HepG2 (cell line): Measurements from ENCODE around the gene ZNF584. TPM values are rescaled to one million over a fixed set of nuclear protein-coding genes. Genes with fewer than 3 reads are reported as not detected.

Experiments
- FOXA1 ChIP-seq, 2 experiments: fragments of 450-650 bp in 1 of 2; sonication (generic) in 1 of 2; formaldehyde crosslinking in 1 of 2; IDR thresholded peaks; 2 replicates each; pipeline versions ENCODE4 v1.4.0 to v1.6.1; 2016 to 2020; ENCODE audit warnings: missing genetic modification reagents in 1 of 2
- GMEB1 ChIP-seq: sonication (generic); formaldehyde crosslinking; IDR thresholded peaks from 2 replicates; pipeline ENCODE4 v1.5.1; 2020; ENCODE audit warnings: missing genetic modification reagents, mild to moderate bottlenecking, borderline replicate concordance
- JDP2 ChIP-seq: sonication (generic); formaldehyde crosslinking; IDR thresholded peaks from 2 replicates; pipeline ENCODE4 v1.8.1; 2022; ENCODE audit warnings: missing genetic modification reagents, borderline replicate concordance
- MLLT10 ChIP-seq: sonication (generic); formaldehyde crosslinking; IDR thresholded peaks from 2 replicates; pipeline ENCODE4 v1.4.0; 2020; ENCODE audit warnings: missing genetic modification reagents
- MLXIP ChIP-seq: sonication (generic); formaldehyde crosslinking; IDR thresholded peaks from 2 replicates; pipeline ENCODE4 v1.9.0; 2021; ENCODE audit warnings: missing genetic modification reagents, borderline replicate concordance
- MXD3 ChIP-seq: IDR thresholded peaks from 2 replicates; pipeline ENCODE4 v1.6.1; 2016; ENCODE audit warnings: mild to moderate bottlenecking, missing biosample characterization, missing genetic modification reagents
- NFKB2 ChIP-seq: sonication (generic); formaldehyde crosslinking; IDR thresholded peaks from 2 replicates; pipeline ENCODE4 v1.4.0; 2020; ENCODE audit warnings: missing genetic modification reagents, borderline replicate concordance
- NFYB ChIP-seq: sonication (generic); formaldehyde crosslinking; IDR thresholded peaks from 2 replicates; pipeline ENCODE4 v1.4.0; 2020; ENCODE audit warnings: missing genetic modification reagents
- POLR2AphosphoS2 ChIP-seq: IDR thresholded peaks from 2 replicates; pipeline ENCODE4 v1.6.1; 2011; ENCODE audit warnings: low read depth, low read length, improper control_type of control experiment
- TERF1 ChIP-seq: sonication (generic); formaldehyde crosslinking; IDR thresholded peaks from 2 replicates; pipeline ENCODE4 v1.8.0; 2022; ENCODE audit warnings: mild to moderate bottlenecking, missing genetic modification reagents, moderate library complexity
- TRIM22 ChIP-seq: fragments of 450-650 bp; IDR thresholded peaks from 2 replicates; pipeline ENCODE4 v1.6.1; 2017
- YY1 ChIP-seq: IDR thresholded peaks from 2 replicates; pipeline ENCODE4 v1.6.1; 2011; ENCODE audit warnings: low read length, low read depth, moderate library complexity, mild to moderate bottlenecking; ENCODE audit not compliant: insufficient read depth, insufficient replicate concordance
- ZGPAT ChIP-seq: IDR thresholded peaks from 2 replicates; pipeline ENCODE4 v1.6.1; 2016; ENCODE audit warnings: mild to moderate bottlenecking
- ZNF18 ChIP-seq: sonication (generic); formaldehyde crosslinking; IDR thresholded peaks from 2 replicates; pipeline ENCODE4 v1.8.0; 2022; ENCODE audit warnings: mild to moderate bottlenecking, missing genetic modification reagents; ENCODE audit not compliant: insufficient replicate concordance
- ZNF383 ChIP-seq: sonication (generic); formaldehyde crosslinking; IDR thresholded peaks from 2 replicates; pipeline ENCODE4 v1.4.0; 2020; ENCODE audit warnings: missing genetic modification reagents, mild to moderate bottlenecking, borderline replicate concordance
- ZNF432 ChIP-seq: sonication (generic); formaldehyde crosslinking; IDR thresholded peaks from 2 replicates; pipeline ENCODE4 v1.5.0; 2020; ENCODE audit warnings: missing genetic modification reagents, mild to moderate bottlenecking, borderline replicate concordance
- ZNF572 ChIP-seq: sonication (generic); formaldehyde crosslinking; IDR thresholded peaks from 2 replicates; pipeline ENCODE4 v1.5.1; 2020; ENCODE audit warnings: mild to moderate bottlenecking, missing genetic modification reagents
- polyA plus RNA-seq, 8 experiments: library from polyadenylated mRNA; depleted of rRNA in 3 of 8; stranded (reverse) in 7 of 8; unstranded in 1 of 8; fragments of >200 nt; fragmentation: Illumina TruSeq in 4 of 8; extraction: Trizol in 4 of 8; gene quantifications; 2 replicates each; pipeline versions ENCODE4 v1.2.1 to v1.2.3, GENCODE V29; 2011 to 2016; ENCODE audit warnings: low read depth in 4 of 8, missing spikeins in 1 of 8, mixed read lengths in 1 of 8; ENCODE audit not compliant: insufficient read depth in 1 of 8
- total RNA-seq, 5 experiments: library from RNA; depleted of rRNA; stranded (reverse); fragments of >200 nt; fragmentation: Illumina TruSeq; extraction: Trizol; gene quantifications; 2 replicates each; pipeline ENCODE4 v1.2.3, GENCODE V29; 2016; ENCODE audit warnings: low read depth in 1 of 5

The ZNF584 gene
- total and polyA plus RNA-seq, 2 of the 13 experiments (the other 11 are each of a cell fraction or from before 2014, with no cell fraction given), result 2.4 to 7.0 TPM

- TF ChIP-seq FOXA1 (IDR thresholded peaks at IDR 0.05), result no peak
- no peak for TF ChIP-seq FOXA1 (CRISPR knock-in tag; IDR thresholded peaks at IDR 0.05)
- TF ChIP-seq MLXIP (CRISPR knock-in tag), result peak; percentile 57; the same call in 1 of the 2 replicates
- peak; percentile 84 for TF ChIP-seq GMEB1 (CRISPR knock-in tag)
- peak; percentile 22 for TF ChIP-seq ZNF18 (CRISPR knock-in tag)
- TF ChIP-seq ZNF572 (CRISPR knock-in tag), result no peak
- no peak for TF ChIP-seq TERF1 (CRISPR knock-in tag)
- TF ChIP-seq ZNF383 (CRISPR knock-in tag), result no peak
- TF ChIP-seq YY1, result peak; percentile 88
- no peak for TF ChIP-seq ZNF432 (CRISPR knock-in tag)
- TF ChIP-seq POLR2AphosphoS2, result no peak
- TF ChIP-seq TRIM22, result no peak
- no peak for TF ChIP-seq MLLT10
- peak; percentile 98 for TF ChIP-seq ZGPAT (CRISPR knock-in tag)
- peak; percentile 72 for TF ChIP-seq MXD3 (CRISPR knock-in tag)
- TF ChIP-seq JDP2, result no peak; the same call in 1 of the 2 replicates
- peak; percentile 22; the same call in 1 of the 2 replicates for TF ChIP-seq NFYB (CRISPR knock-in tag)
- peak; percentile 74; the same call in 1 of the 2 replicates for TF ChIP-seq NFKB2 (CRISPR knock-in tag)
Observed at GRCh38 chr19:58362272-58362994, 46.0 kb upstream of the ZNF584 start, which contains the start of gene ZNF497 (continued).
